HFFc6 (cell line): ENCODE measurements around the gene SIM1. TPM values are rescaled to one million over a fixed set of nuclear protein-coding genes. Genes with fewer than 3 reads are reported as not detected.

ENCODE experiments used
- DNase-seq: peaks from one replicate; pipeline ENCODE4 v3.0.0-alpha.2; 2018
- H3K27ac Mint-ChIP-seq: 2 replicates; pipeline ENCODE4 v1.8.0; 2020; ENCODE audit warnings: mild to moderate bottlenecking, mixed read lengths
- H3K27me3 Mint-ChIP-seq: 2 replicates; pipeline ENCODE4 v1.8.0; 2021; ENCODE audit warnings: mild to moderate bottlenecking, moderate library complexity, mixed read lengths; ENCODE audit not compliant: insufficient read depth
- H3K36me3 Mint-ChIP-seq: 2 replicates; pipeline ENCODE4 v1.8.0; 2021; ENCODE audit warnings: low read depth, mixed read lengths
- H3K4me1 Mint-ChIP-seq: 2 replicates; pipeline ENCODE4 v1.8.0; 2020; ENCODE audit warnings: low read depth, mixed read lengths
- H3K4me3 Mint-ChIP-seq: 2 replicates; pipeline ENCODE4 v1.8.0; 2020; ENCODE audit warnings: mild to moderate bottlenecking, moderate library complexity, mixed read lengths
- H3K9me3 Mint-ChIP-seq: 2 replicates; pipeline ENCODE4 v1.8.0; 2020; ENCODE audit warnings: mild to moderate bottlenecking, mixed read lengths
- total RNA-seq, 6 experiments: library from RNA; stranded (reverse); fragmentation: NEBNext Ultra II Directional; extraction: Animal tissue kit (Norgen Biotek cat#: 25700); gene quantifications; 2 replicates in 1 of 6; 3 replicates in 5 of 6; pipeline ENCODE4 v1.2.3, GENCODE V29; 2021
- TF ChIP-seq, protein P1 (sequence below): fragments of 200-600 bp; sonication (generic); IDR thresholded peaks from 2 replicates; pipeline ENCODE4 v1.5.0; 2021; ENCODE audit warnings: antibody characterized with exemption, mild to moderate bottlenecking

The SIM1 gene
- total RNA-seq, 6 experiments from 2014 or later = 15.4 to 22.0 (median 18.2) TPM

DNA sequence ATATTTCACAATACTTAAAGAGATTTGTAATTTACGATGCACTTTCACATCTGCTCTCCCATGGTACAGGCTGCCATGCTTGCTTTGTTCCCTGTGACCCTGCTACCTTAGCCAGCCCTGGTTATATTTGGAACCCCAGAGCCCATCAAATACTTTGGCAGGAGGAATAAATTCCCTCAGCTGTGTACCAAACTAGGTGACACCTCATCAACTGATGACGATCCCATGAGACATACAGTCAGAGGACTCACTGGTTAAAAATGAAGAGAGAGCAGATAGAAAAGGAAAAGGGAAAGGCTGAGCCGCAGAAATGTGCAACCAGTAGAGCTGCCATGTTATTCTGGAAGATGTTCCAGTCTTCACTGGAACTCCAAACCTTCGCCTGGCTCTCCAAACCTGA, 120.0 kb downstream of the SIM1 start:
- no peaks in the 10 kb centered on the region for H3K27me3 Mint-ChIP-seq
- no peaks in the 10 kb centered on the region for H3K9me3 Mint-ChIP-seq
- peak overlapping the region; percentile 97 for H3K27ac Mint-ChIP-seq
- H3K4me1 Mint-ChIP-seq = peaks cover 72% of the 10 kb centered on the region
- TF ChIP-seq, protein P1, sequence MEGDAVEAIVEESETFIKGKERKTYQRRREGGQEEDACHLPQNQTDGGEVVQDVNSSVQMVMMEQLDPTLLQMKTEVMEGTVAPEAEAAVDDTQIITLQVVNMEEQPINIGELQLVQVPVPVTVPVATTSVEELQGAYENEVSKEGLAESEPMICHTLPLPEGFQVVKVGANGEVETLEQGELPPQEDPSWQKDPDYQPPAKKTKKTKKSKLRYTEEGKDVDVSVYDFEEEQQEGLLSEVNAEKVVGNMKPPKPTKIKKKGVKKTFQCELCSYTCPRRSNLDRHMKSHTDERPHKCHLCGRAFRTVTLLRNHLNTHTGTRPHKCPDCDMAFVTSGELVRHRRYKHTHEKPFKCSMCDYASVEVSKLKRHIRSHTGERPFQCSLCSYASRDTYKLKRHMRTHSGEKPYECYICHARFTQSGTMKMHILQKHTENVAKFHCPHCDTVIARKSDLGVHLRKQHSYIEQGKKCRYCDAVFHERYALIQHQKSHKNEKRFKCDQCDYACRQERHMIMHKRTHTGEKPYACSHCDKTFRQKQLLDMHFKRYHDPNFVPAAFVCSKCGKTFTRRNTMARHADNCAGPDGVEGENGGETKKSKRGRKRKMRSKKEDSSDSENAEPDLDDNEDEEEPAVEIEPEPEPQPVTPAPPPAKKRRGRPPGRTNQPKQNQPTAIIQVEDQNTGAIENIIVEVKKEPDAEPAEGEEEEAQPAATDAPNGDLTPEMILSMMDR = no peak
- DNase-seq = peak; percentile 86
- peaks cover 10% of the 10 kb centered on the region for H3K36me3 Mint-ChIP-seq
- peak overlapping the region; percentile 84 for H3K4me3 Mint-ChIP-seq

DNA sequence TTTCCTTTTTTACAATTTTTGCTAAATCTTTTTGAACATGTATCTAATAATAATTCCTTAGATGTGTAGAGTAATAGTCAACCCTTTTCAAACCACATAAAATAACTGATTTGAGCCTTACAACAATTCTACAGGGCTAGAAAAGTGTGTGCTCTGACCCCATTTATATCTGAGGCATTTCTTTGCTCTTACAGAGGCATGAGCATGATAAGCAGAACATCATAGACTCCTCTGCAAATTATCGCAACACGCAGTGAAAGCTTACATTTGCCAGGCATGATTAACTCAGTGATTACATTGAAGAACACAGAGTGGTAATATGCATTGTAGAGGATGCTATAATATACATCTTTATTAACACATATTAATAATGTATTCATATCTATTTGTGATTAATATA, 120.4 kb downstream of the SIM1 start:
- DNase-seq = no peak
- H3K27ac Mint-ChIP-seq = peak overlapping the region; percentile 77
- peaks cover 10% of the 10 kb centered on the region for H3K36me3 Mint-ChIP-seq
- H3K9me3 Mint-ChIP-seq = no peaks in the 10 kb centered on the region
- peaks cover 72% of the 10 kb centered on the region for H3K4me1 Mint-ChIP-seq
- H3K27me3 Mint-ChIP-seq = no peaks in the 10 kb centered on the region
- H3K4me3 Mint-ChIP-seq = no peak overlapping the region
- TF ChIP-seq, protein P1 = no peak

DNA sequence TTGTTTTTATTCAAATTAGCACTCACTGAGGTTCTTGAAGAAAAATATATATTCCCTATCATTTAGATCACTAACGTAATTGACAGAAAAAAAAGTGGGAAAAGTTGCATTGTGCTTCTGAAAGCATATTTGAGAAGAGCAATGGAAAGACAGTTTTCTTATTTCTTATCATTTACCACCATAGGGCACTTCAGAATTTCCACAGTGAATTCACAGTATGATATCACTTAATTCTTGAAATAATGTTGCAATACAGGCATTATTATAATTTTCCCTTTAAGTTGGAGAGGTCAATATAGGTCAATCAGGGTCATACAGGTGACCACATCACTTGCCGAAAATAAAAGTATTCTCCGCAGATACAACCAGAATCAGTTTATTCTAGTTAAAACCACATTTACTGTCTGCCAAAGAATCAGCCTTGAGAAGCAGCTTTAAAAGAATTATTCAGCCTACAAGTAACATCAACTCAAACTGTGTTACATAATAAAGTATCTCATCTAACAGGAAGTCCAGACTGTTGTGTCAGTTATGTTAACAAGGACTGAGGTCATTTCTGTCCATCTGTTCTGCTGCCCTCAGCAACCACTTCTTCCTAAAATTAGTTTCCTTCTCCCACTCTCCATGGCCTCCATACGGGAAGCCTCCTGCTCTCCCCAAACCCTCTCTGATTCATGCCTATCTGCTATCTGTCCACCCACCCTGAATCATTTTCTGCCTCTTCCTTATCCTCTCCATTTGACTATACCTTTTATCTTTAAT, 121.2 kb downstream of the SIM1 start:
- Mint-ChIP-seq H3K4me3 (peak overlapping the region; percentile 17), H3K4me1 (peaks cover 67% of the 10 kb centered on the region), H3K9me3 (no peaks in the 10 kb centered on the region), H3K36me3 (peaks cover 10% of the 10 kb centered on the region), H3K27me3 (no peaks in the 10 kb centered on the region), H3K27ac (peak overlapping the region; percentile 77)
- peak; percentile 58 for DNase-seq
- TF ChIP-seq, protein P1 = no peak

DNA sequence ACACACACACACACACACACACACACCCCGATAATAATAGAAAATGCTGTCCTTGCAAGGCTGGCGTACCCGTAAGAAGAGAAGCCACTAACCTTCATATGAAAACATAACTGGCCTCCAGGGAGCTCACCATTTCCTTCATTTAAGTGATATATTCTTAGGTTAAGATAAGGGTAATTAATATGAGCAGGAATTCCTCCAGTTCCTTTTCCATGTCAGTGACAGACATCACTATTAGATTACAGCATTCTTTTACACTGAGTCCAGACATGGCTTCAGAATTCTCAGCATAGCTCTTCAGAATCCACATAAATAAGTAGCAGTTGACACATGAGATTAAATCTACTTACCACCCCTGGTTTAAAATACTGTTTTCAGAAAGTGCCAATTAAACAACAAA, 121.9 kb downstream of the SIM1 start:
- H3K27ac Mint-ChIP-seq = peak overlapping the region; percentile 77
- DNase-seq = peak; percentile 43
- 0 out of 2 replicates have a peak overlapping the region, but pooled peaks have one; percentile 4 for H3K4me3 Mint-ChIP-seq
- H3K4me1 Mint-ChIP-seq = peaks cover 60% of the 10 kb centered on the region
- TF ChIP-seq, protein P1 = no peak
- H3K36me3 Mint-ChIP-seq = peaks cover 10% of the 10 kb centered on the region
- H3K9me3 Mint-ChIP-seq = no peaks in the 10 kb centered on the region
- H3K27me3 Mint-ChIP-seq = no peaks in the 10 kb centered on the region

DNA sequence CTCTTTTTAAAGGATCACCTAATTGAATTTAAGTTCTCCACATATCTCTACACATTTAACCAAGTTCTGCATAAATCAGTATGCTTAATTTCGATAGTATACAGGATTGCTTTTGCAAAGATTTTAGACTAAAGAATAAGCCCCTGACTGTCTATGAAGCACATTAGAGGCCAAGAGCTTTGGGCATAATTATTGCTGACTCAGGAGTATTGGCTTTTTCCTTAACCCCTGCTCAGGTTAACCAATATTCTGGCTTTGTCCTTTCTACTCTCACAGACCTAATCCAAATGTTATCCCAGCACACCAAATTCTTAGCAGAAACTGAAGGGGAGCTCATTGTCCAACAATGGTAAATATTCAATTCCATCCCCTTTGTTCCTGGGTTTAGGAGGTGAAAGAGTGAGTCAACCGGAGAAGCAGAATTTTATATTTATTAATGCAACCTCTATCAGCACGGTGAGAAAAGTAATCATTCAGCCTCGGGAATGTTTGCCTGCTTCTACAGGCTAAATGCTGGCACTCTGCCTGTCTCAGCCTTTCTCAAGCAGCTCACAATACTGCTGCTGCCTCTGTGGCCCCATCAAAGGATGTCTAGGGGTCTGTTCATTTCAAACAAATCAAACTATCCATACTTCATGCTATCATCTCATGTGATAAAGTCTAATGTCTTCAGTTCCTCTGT, 125.0 kb downstream of the SIM1 start:
- Mint-ChIP-seq H3K9me3 (no peaks in the 10 kb centered on the region), H3K27me3 (no peaks in the 10 kb centered on the region; the same call in 1 of the 2 replicates), H3K36me3 (peaks cover 10% of the 10 kb centered on the region), H3K4me1 (peaks cover 42% of the 10 kb centered on the region), H3K4me3 (no peak overlapping the region), H3K27ac (no peak overlapping the region)
- DNase-seq = no peak
- TF ChIP-seq, protein P1 = no peak
